ENCODE measurements around the gene ABCB10. TPM values are rescaled to one million over a fixed set of nuclear protein-coding genes. Genes with fewer than 3 reads are reported as not detected.
"Not testable (repeated sequence)": the region's sequence is repeated elsewhere in the genome, so short reads cannot be mapped to it uniquely, and the experiment has no call there.

Gene ABCB10
- polyA plus RNA-seq, 4 donors = 7.8 to 31.9 (median 11.3) TPM

DNA sequence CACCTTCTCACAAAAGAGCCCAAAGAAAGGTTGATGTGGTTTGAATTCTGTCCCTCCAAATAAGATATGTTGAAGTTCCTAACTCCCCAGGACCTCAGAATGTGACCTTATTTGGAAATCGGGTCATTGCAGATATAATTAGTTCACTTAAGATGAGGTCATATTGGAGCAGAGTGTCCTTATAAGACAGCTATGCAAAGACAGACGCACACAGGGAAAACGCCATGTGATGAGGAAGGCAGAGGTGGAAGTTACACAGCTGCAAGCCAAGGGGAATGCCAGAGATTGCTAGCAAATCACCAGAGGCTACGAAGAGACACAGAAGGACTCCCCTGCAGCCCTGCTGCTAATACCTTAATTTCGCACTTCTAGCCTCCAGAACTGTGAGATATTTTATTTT lies 5.2 kb upstream of the ABCB10 start:
- Histone ChIP-seq H3K27me3 (ENCODE audit: control insufficient read depth in 3 of 3, insufficient read depth in 3 of 3, low read length in 3 of 3) (no peaks in the 10 kb centered on the region), H3K9me3 (ENCODE audit: control insufficient read depth in 2 of 2, insufficient read depth in 1 of 2, low read depth in 1 of 2, low read length in 1 of 2) (no peaks in the 10 kb centered on the region), H3K27ac (ENCODE audit: low read depth in 1 of 3, low read length in 2 of 3) (peak overlapping the region in 1 of 3 donors; percentile 62), H3K4me3 (ENCODE audit: low read depth in 1 of 3, low read length in 3 of 3) (no peak overlapping the region), H3K4me1 (ENCODE audit: control insufficient read depth in 3 of 3, insufficient read depth in 2 of 3, low read depth in 1 of 3, low read length in 2 of 3) (peaks cover 0 to 3% (median 0%) of the 10 kb centered on the region in 3 donors), H3K36me3 (ENCODE audit: control insufficient read depth in 3 of 3, insufficient read depth in 2 of 3, low read depth in 1 of 3, low read length in 3 of 3) (no peaks in the 10 kb centered on the region)
- FAIRE-seq (no peak), DNase-seq (no peak)
- 63 to 78% (median 64%) methylated on average over 5 of the region's 5 CpGs for WGBS, 3 donors

DNA sequence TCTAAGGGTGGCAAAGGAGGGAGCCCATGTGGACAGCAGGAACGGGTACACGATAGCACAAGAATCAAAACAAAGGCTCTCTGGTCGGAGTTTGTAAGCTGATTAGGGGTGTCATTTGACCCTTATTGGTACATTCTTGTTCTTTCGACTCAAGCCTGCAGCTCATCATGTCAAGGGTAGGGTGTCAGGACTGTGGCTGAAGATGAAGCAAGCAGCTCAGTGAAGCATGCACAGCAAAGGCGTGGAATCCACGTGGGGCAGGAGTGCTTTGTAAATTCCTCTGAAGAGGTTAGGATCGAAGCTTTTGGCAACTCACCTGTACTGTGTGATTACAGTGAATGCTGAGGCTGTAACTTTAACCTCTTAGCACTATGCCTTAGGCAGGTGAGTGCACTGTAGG lies 4.7 kb upstream of the ABCB10 start:
- H3K36me3 ChIP-seq (ENCODE audit: control insufficient read depth in 3 of 3, insufficient read depth in 2 of 3, low read depth in 1 of 3, low read length in 3 of 3) = no peaks in the 10 kb centered on the region
- no peaks in the 10 kb centered on the region for H3K27me3 ChIP-seq (ENCODE audit: control insufficient read depth in 3 of 3, insufficient read depth in 3 of 3, low read length in 3 of 3)
- peak overlapping the region in 1 of 3 donors; percentile 62 for H3K27ac ChIP-seq (ENCODE audit: low read depth in 1 of 3, low read length in 2 of 3)
- DNase-seq (no peak), FAIRE-seq (no peak)
- 60 to 64% (median 64%) methylated on average over 7 of the region's 7 CpGs for WGBS, 3 donors
- no peak overlapping the region for H3K4me3 ChIP-seq (ENCODE audit: low read depth in 1 of 3, low read length in 3 of 3)
- H3K9me3 ChIP-seq (ENCODE audit: control insufficient read depth in 2 of 2, insufficient read depth in 1 of 2, low read depth in 1 of 2, low read length in 1 of 2) = no peaks in the 10 kb centered on the region
- peaks cover 0 to 3% (median 0%) of the 10 kb centered on the region in 3 donors for H3K4me1 ChIP-seq (ENCODE audit: control insufficient read depth in 3 of 3, insufficient read depth in 2 of 3, low read depth in 1 of 3, low read length in 2 of 3)

DNA sequence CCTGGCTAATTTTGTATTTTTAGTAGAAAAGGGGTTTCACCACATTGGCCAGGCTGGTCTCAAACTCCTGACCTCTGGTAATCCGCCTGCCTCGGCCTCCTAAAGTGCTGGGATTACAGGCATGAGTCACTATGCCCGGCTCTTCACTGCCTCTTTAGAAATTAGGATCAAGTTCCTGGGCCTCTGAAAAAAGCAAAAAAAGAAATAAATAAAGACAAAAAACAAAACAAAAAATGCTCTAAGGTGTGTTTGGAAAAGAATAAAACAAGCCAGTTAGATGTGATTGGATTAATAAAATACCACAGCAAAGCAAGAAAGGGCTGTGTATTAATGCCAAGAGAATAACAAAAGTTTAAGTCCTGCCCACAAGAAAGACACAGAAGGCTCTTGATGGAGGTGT lies 4.2 kb upstream of the ABCB10 start:
- Histone ChIP-seq H3K27me3 (ENCODE audit: control insufficient read depth in 3 of 3, insufficient read depth in 3 of 3, low read length in 3 of 3) (no peaks in the 10 kb centered on the region), H3K4me3 (ENCODE audit: low read depth in 1 of 3, low read length in 3 of 3) (no peak overlapping the region), H3K27ac (ENCODE audit: low read depth in 1 of 3, low read length in 2 of 3) (peak overlapping the region in 1 of 3 donors; percentile 62), H3K36me3 (ENCODE audit: control insufficient read depth in 3 of 3, insufficient read depth in 2 of 3, low read depth in 1 of 3, low read length in 3 of 3) (no peaks in the 10 kb centered on the region), H3K4me1 (ENCODE audit: control insufficient read depth in 3 of 3, insufficient read depth in 2 of 3, low read depth in 1 of 3, low read length in 2 of 3) (peaks cover 0 to 3% (median 0%) of the 10 kb centered on the region in 3 donors), H3K9me3 (ENCODE audit: control insufficient read depth in 2 of 2, insufficient read depth in 1 of 2, low read depth in 1 of 2, low read length in 1 of 2) (no peaks in the 10 kb centered on the region)
- no peak for FAIRE-seq
- WGBS, 3 donors = 75 to 79% (median 79%) methylated on average over 3 of the region's 3 CpGs
- DNase-seq = no peak

DNA sequence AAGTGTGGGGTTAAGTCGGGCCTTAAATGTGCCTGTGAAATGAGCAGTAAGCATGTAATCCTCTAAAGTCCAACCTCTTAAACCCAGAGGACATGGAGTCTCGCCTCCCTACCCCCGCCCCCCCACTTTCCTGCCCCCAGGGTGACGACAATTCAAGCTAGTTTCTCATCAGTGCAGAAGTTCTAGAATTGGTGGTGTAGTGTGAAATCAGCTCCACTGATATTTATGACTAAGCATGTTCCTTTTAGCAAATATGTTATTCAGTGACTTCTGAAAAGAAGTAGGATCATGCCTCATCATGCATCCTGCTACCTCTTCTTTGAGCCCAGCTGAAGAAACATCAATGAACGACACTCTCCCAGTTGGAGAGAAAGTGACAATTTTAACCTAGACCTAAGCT lies 2.6 kb upstream of the ABCB10 start:
- no peak overlapping the region for H3K27ac ChIP-seq (ENCODE audit: low read depth in 1 of 3, low read length in 2 of 3)
- no peak overlapping the region for H3K4me3 ChIP-seq (ENCODE audit: low read depth in 1 of 3, low read length in 3 of 3)
- FAIRE-seq (no peak), DNase-seq (no peak)
- no peaks in the 10 kb centered on the region for H3K36me3 ChIP-seq (ENCODE audit: control insufficient read depth in 3 of 3, insufficient read depth in 2 of 3, low read depth in 1 of 3, low read length in 3 of 3)
- 80 to 86% (median 84%) methylated on average over 5 of the region's 5 CpGs for WGBS, 3 donors
- no peaks in the 10 kb centered on the region for H3K27me3 ChIP-seq (ENCODE audit: control insufficient read depth in 3 of 3, insufficient read depth in 3 of 3, low read length in 3 of 3)
- peaks cover 2 to 4% (median 3%) of the 10 kb centered on the region in 3 donors for H3K4me1 ChIP-seq (ENCODE audit: control insufficient read depth in 3 of 3, insufficient read depth in 2 of 3, low read depth in 1 of 3, low read length in 2 of 3)
- H3K9me3 ChIP-seq (ENCODE audit: control insufficient read depth in 2 of 2, insufficient read depth in 1 of 2, low read depth in 1 of 2, low read length in 1 of 2) = no peaks in the 10 kb centered on the region

DNA sequence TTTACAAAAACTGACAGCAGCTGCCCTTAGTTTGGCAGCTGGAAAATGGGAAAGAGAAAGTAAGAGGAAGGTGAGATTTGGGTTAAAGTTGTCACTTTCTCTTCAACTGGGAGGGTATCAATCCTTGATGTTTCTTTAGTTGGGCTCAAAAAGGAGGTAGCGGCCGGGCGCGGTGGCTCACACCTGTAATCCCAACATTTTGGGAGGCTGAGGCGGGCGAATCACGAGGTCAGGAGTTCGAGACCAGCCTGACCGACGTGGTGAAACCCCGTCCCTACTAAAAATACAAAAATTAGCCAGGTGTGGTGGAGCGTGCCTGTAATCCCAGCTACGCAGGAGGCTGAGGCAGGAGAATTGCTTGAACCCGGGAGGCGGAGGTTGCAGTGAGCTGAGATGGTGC lies 1.6 kb upstream of the ABCB10 start:
- not testable (repeated sequence) for H3K27ac ChIP-seq (ENCODE audit: low read depth in 1 of 3, low read length in 2 of 3); H3K4me3 ChIP-seq (ENCODE audit: low read depth in 1 of 3, low read length in 3 of 3); H3K36me3 ChIP-seq (ENCODE audit: control insufficient read depth in 3 of 3, insufficient read depth in 2 of 3, low read depth in 1 of 3, low read length in 3 of 3); DNase-seq; H3K4me1 ChIP-seq (ENCODE audit: control insufficient read depth in 3 of 3, insufficient read depth in 2 of 3, low read depth in 1 of 3, low read length in 2 of 3); H3K27me3 ChIP-seq (ENCODE audit: control insufficient read depth in 3 of 3, insufficient read depth in 3 of 3, low read length in 3 of 3); H3K9me3 ChIP-seq (ENCODE audit: control insufficient read depth in 2 of 2, insufficient read depth in 1 of 2, low read depth in 1 of 2, low read length in 1 of 2); FAIRE-seq
- 92 to 95% (median 93%) methylated on average over 15 of the region's 15 CpGs for WGBS, 3 donors

DNA sequence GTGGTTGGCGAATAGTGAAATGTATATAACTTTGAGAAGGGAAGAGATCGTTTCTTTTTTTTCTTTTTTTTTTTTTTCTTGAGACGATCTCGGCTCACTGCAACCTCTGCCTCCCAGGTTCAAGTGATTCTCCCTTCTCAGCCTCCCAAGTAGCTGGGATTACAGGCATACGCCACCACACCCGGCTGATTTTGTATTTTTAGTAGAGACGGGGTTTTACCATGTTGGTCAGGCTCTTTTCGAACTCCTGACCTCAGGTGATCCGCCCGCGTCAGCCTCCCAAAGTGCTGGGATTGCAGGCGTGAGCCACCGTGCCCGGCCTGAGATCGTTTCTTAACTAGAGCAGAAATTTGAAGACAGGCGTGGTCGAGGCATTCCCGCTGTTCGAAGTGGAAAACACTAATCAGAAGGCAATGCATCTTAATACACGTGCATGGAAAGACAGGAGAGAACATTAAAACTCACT lies 862 bp upstream of the ABCB10 start:
- FAIRE-seq; H3K27me3 ChIP-seq (ENCODE audit: control insufficient read depth in 3 of 3, insufficient read depth in 3 of 3, low read length in 3 of 3); H3K9me3 ChIP-seq (ENCODE audit: control insufficient read depth in 2 of 2, insufficient read depth in 1 of 2, low read depth in 1 of 2, low read length in 1 of 2); H3K4me1 ChIP-seq (ENCODE audit: control insufficient read depth in 3 of 3, insufficient read depth in 2 of 3, low read depth in 1 of 3, low read length in 2 of 3); H3K36me3 ChIP-seq (ENCODE audit: control insufficient read depth in 3 of 3, insufficient read depth in 2 of 3, low read depth in 1 of 3, low read length in 3 of 3); DNase-seq: not testable (repeated sequence)
- H3K4me3 ChIP-seq (ENCODE audit: low read depth in 1 of 3, low read length in 3 of 3) = peak overlapping the region; percentile 83 to 94 (median 84)
- peak overlapping the region; percentile 72 to 89 (median 85) for H3K27ac ChIP-seq (ENCODE audit: low read depth in 1 of 3, low read length in 2 of 3)
- WGBS, 3 donors = 9 to 25% (median 19%) methylated on average over 20 of the region's 20 CpGs

DNA sequence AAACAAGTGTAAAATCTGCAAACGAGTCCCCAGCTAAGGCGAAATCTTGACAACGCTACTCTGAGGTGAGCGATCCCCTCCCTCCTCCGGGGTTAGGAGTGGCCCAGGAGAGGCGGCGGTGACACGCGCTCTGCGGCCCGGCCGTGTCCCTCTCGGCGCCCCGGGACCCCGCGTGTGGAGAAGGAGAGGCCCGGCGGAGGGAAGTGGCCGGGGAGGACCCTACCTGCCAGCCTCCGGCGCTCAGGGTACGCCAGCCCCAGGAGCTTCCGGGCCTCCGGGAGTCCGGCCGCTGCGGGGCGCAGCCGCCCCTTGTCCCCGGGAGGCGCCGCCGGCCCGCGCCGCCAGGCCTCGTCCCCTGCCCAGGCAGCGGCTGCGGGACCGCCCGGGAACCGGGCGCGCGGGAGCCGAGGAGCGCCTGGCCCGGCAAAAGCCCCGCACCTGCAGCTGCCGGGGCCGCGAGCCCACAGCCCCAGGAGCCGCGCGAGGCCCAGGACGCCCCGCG lies 543 bp downstream of the ABCB10 start:
- Histone ChIP-seq H3K4me1 (ENCODE audit: control insufficient read depth in 3 of 3, insufficient read depth in 2 of 3, low read depth in 1 of 3, low read length in 2 of 3) (peaks cover 3 to 8% (median 4%) of the 10 kb centered on the region in 3 donors), H3K36me3 (ENCODE audit: control insufficient read depth in 3 of 3, insufficient read depth in 2 of 3, low read depth in 1 of 3, low read length in 3 of 3) (peaks cover 0 to 11% (median 0%) of the 10 kb centered on the region in 3 donors), H3K4me3 (ENCODE audit: low read depth in 1 of 3, low read length in 3 of 3) (peak overlapping the region; percentile 84 to 94 (median 87)), H3K27ac (ENCODE audit: low read depth in 1 of 3, low read length in 2 of 3) (peak overlapping the region; percentile 85 to 96 (median 89)), H3K9me3 (ENCODE audit: control insufficient read depth in 2 of 2, insufficient read depth in 1 of 2, low read depth in 1 of 2, low read length in 1 of 2) (no peaks in the 10 kb centered on the region), H3K27me3 (ENCODE audit: control insufficient read depth in 3 of 3, insufficient read depth in 3 of 3, low read length in 3 of 3) (no peaks in the 10 kb centered on the region)
- FAIRE-seq (no peak), DNase-seq (peak; percentile 37 to 82)
- 0% methylated on average over 35 to 59 of the region's 59 CpGs for WGBS, 3 donors

DNA sequence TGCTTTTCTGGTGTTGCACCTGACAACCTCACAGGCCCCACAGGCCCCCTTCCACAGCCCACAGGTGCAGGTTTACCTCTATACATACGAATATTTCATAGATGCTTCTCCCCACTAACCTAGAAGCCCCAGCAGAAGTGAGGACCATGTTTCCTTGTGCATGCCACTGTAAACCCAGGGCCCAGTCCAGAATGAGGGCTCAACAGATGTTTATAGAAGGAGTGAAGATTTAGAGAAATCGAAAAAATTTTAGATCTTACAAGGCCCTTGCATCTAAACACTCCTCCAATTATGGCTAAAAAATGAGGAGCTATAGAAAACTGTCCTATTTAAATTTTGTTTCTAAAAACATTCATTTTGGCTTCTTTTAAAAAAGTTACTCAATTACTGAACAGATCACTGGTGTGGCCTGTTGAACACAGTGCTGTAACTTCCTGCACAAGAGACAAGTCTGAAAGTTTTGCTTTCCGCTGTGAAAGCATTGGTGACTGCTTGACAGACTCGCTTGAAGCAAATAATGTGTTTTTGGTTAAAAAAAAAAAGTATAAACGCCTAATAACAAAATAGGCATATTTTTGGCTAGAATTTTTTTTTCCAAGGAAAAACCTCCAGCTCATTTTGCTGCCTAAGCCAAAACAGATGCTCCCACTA lies 1.2 kb downstream of the ABCB10 start:
- no peak for FAIRE-seq
- Histone ChIP-seq H3K4me1 (ENCODE audit: control insufficient read depth in 3 of 3, insufficient read depth in 2 of 3, low read depth in 1 of 3, low read length in 2 of 3) (peaks cover 3 to 8% (median 4%) of the 10 kb centered on the region in 3 donors), H3K36me3 (ENCODE audit: control insufficient read depth in 3 of 3, insufficient read depth in 2 of 3, low read depth in 1 of 3, low read length in 3 of 3) (peaks cover 0 to 11% (median 0%) of the 10 kb centered on the region in 3 donors), H3K27ac (ENCODE audit: low read depth in 1 of 3, low read length in 2 of 3) (peak overlapping the region; percentile 85 to 96 (median 89)), H3K9me3 (ENCODE audit: control insufficient read depth in 2 of 2, insufficient read depth in 1 of 2, low read depth in 1 of 2, low read length in 1 of 2) (no peaks in the 10 kb centered on the region), H3K4me3 (ENCODE audit: low read depth in 1 of 3, low read length in 3 of 3) (peak overlapping the region in 2 of 3 donors; percentile 87 to 94), H3K27me3 (ENCODE audit: control insufficient read depth in 3 of 3, insufficient read depth in 3 of 3, low read length in 3 of 3) (no peaks in the 10 kb centered on the region)
- peak; percentile 32 to 43 for DNase-seq
- WGBS, 3 donors = 14 to 22% (median 20%) methylated on average over 5 of the region's 5 CpGs
